ENCODE measurements around the gene CAPNS1. TPM values are rescaled to one million over a fixed set of nuclear protein-coding genes. Genes with fewer than 3 reads are reported as not detected.
A peak's percentile ranks its signal among the peaks of the same experiment; 100 is the strongest.

CAPNS1 gene
- total and polyA plus RNA-seq, 9 of the 15 experiments (the other 6 are each of a cell fraction or from before 2014, with no cell fraction given): 77.9 to 576 (median 258) TPM

DNA sequence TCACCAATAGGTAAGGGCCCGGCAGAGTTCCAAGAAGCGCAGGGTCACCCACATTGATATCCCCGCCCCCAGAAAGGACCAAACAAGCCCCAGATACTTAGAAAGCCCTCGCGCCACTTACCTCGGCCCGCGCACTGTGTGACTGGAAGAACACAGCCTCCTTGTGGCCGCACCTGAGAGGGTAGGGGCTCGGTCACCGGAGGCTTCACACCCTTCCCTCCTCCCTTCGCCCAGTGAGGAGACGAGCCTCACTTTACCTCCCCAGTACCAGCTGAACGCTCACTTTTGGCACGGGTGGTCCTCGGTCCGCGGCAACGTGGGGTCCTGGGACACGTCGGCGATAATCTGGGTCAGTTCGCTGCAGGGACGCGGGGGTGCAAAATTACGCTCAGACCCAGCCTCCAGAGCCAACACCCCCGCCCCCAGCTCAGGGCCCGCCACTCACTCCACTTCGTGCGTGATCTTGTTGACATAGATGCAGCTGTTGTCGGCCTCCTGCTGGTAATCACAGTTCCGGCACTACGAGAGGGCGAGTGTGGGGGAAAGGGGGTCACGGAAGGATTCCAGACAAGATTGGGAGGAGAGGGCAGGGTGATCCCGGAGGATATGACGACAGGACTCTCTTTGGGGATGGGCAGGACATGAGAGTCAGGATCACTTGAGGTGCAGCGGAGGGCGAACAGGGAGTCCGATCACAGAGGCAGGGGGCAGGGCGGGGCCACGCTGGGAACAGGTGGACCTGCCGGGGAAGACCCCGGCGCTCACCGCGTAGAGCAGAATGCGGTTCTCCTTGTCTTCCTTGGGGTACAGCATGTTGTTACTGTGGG lies 25.8 kb upstream of the CAPNS1 start (continued):
- TF ChIP-seq, protein P1, sequence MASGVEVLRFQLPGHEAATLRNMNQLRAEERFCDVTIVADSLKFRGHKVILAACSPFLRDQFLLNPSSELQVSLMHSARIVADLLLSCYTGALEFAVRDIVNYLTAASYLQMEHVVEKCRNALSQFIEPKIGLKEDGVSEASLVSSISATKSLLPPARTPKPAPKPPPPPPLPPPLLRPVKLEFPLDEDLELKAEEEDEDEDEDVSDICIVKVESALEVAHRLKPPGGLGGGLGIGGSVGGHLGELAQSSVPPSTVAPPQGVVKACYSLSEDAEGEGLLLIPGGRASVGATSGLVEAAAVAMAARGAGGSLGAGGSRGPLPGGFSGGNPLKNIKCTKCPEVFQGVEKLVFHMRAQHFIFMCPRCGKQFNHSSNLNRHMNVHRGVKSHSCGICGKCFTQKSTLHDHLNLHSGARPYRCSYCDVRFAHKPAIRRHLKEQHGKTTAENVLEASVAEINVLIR (CRISPR knock-in tag; IDR thresholded peaks at IDR 0.05): no peak
- TF ChIP-seq PRPF4 (IDR thresholded peaks at IDR 0.05; ENCODE audit: insufficient read depth, low read depth, low read length, poor library complexity, severe bottlenecking) (no peak), HDAC6 (IDR thresholded peaks at IDR 0.05; ENCODE audit: low read depth, low read length) (no peak), DACH1 (IDR thresholded peaks at IDR 0.05; ENCODE audit: partially characterized antibody) (peak; percentile 8), ZNF232 (CRISPR knock-in tag; IDR thresholded peaks at IDR 0.05) (no peak), SRSF7 (optimal IDR thresholded peaks at IDR 0.05; ENCODE audit: low read depth, low read length) (no peak), FOXK2 (conservative IDR thresholded peaks at IDR 0.05 in 1 of 2, IDR thresholded peaks at IDR 0.05 in 1 of 2; ENCODE audit: low read depth in 2 of 2) (peak; percentile 55 to 71; a peak in 3 of 4 replicates), MYBL2 (IDR thresholded peaks at IDR 0.05; ENCODE audit: low read depth) (no peak), MYBL2 (CRISPR knock-in tag; IDR thresholded peaks at IDR 0.05; ENCODE audit: borderline replicate concordance) (no peak), PHB2 (IDR thresholded peaks at IDR 0.05; ENCODE audit: low read depth) (no peak)
- TF ChIP-seq, protein P2, sequence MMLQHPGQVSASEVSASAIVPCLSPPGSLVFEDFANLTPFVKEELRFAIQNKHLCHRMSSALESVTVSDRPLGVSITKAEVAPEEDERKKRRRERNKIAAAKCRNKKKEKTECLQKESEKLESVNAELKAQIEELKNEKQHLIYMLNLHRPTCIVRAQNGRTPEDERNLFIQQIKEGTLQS (IDR thresholded peaks at IDR 0.05): no peak
- TF ChIP-seq, protein P2 (CRISPR knock-in tag; conservative IDR thresholded peaks at IDR 0.05): no peak

Measured in K562 (cell line).